GM18867 (cell line): ENCODE data around the gene TUBGCP6.
"Not testable (repeated sequence)": the region's sequence is repeated elsewhere in the genome, so short reads cannot be mapped to it uniquely, and the experiment has no call there.

Source experiments
- ATAC-seq: cut with Tn5 transposase; IDR thresholded peaks from one replicate; pipeline ENCODE4 v1.9.1; 2021; ENCODE audit warnings: mild to moderate bottlenecking, moderate library complexity; ENCODE audit not compliant: unreplicated experiment

TUBGCP6 gene

GRCh38 chr22:50280708-50281383 lies 36.0 kb upstream of the TUBGCP6 start:
- no peak for ATAC-seq

GRCh38 chr22:50280022-50280707 lies 35.3 kb upstream of the TUBGCP6 start:
- no peak for ATAC-seq

GRCh38 chr22:50278956-50279619 lies 34.3 kb upstream of the TUBGCP6 start:
- ATAC-seq, result no peak

GRCh38 chr22:50278461-50278860 lies 33.6 kb upstream of the TUBGCP6 start:
- no peak for ATAC-seq

- ATAC-seq, result no peak
Measured at GRCh38 chr22:50277761-50278160, 32.9 kb upstream of the TUBGCP6 start.

GRCh38 chr22:50276143-50276542 lies 31.3 kb upstream of the TUBGCP6 start:
- peak; percentile 70 for ATAC-seq

GRCh38 chr22:50275181-50276055 lies 30.6 kb upstream of the TUBGCP6 start:
- no peak for ATAC-seq

- ATAC-seq, result no peak
Measured at GRCh38 chr22:50274771-50275170, 29.9 kb upstream of the TUBGCP6 start.

GRCh38 chr22:50274311-50274710 lies 29.5 kb upstream of the TUBGCP6 start:
- ATAC-seq, result no peak

- ATAC-seq, result not testable (repeated sequence)
Measured at GRCh38 chr22:50273781-50274180, 29.0 kb upstream of the TUBGCP6 start.

GRCh38 chr22:50273352-50273751 lies 28.5 kb upstream of the TUBGCP6 start:
- not testable (repeated sequence) for ATAC-seq

GRCh38 chr22:50272044-50272802 lies 27.4 kb upstream of the TUBGCP6 start:
- no peak for ATAC-seq

- no peak for ATAC-seq
Measured at GRCh38 chr22:50271519-50271970, 26.7 kb upstream of the TUBGCP6 start.

GRCh38 chr22:50270666-50271394 lies 26.0 kb upstream of the TUBGCP6 start:
- no peak for ATAC-seq

- peak; percentile 29 for ATAC-seq
Measured at GRCh38 chr22:50269970-50270665, 25.3 kb upstream of the TUBGCP6 start, which contains the start of gene MAPK11. Gene MAPK11 (minus strand): TSS chr22:50270380. CDS start chr22:50270292, 88 bp downstream.

- peak; percentile 9 for ATAC-seq
Measured at GRCh38 chr22:50269573-50269969, 24.7 kb upstream of the TUBGCP6 start.

- no peak for ATAC-seq
Measured at GRCh38 chr22:50268655-50269113, 23.9 kb upstream of the TUBGCP6 start.

- ATAC-seq, result no peak
Measured at GRCh38 chr22:50267591-50268390, 23.0 kb upstream of the TUBGCP6 start.
